Heart right ventricle (tissue), 16 donors: ENCODE results near the gene TRANK1. TPM values are rescaled to one million over a fixed set of nuclear protein-coding genes. Genes with fewer than 3 reads are reported as not detected.

ENCODE experiments used
- ATAC-seq, 8 donors: fragments of 200-7000 bp; cut with Tn5 transposase; one replicate each; pipeline ENCODE4 v1.9.1; 2020; ENCODE audit warnings: mild to moderate bottlenecking in 8 of 8, moderate library complexity in 8 of 8, moderate number of reproducible peaks in 1 of 8
- DNase-seq, 2 donors: peaks; one replicate each; pipeline ENCODE4 v3.0.0-alpha.2; 2020
- H3K27ac ChIP-seq, 10 donors: fragments of 200-600 bp; sonication (generic) in 2 of 10; one replicate each; pipeline versions ENCODE4 v1.5.0 to v1.8.0; 2020 to 2022; ENCODE audit warnings: mild to moderate bottlenecking in 3 of 10
- H3K27me3 ChIP-seq, 7 donors: fragments of 200-600 bp; one replicate each; pipeline ENCODE4 v1.8.0; 2021 to 2022; ENCODE audit warnings: mild to moderate bottlenecking in 2 of 7
- H3K36me3 ChIP-seq, 9 donors: fragments of 200-600 bp; sonication (generic) in 1 of 9; one replicate each; pipeline versions ENCODE4 v1.5.0 to v1.8.0; 2020 to 2022; ENCODE audit warnings: mild to moderate bottlenecking in 2 of 9
- H3K4me1 ChIP-seq, 9 donors: fragments of 200-600 bp; sonication (generic) in 1 of 9; one replicate each; pipeline versions ENCODE4 v1.5.0 to v1.8.0; 2020 to 2022; ENCODE audit warnings: mild to moderate bottlenecking in 4 of 9
- H3K4me3 ChIP-seq, 10 donors: fragments of 200-600 bp; sonication (generic) in 2 of 10; one replicate each; pipeline versions ENCODE4 v1.5.0 to v1.8.0; 2020 to 2022; ENCODE audit warnings: mild to moderate bottlenecking in 7 of 10, moderate library complexity in 2 of 10
- H3K9me3 ChIP-seq, 11 donors: fragments of 200-600 bp in 10 of 11; sonication (generic) in 2 of 11; one replicate each; pipeline versions ENCODE4 v1.5.0 to v1.8.0; 2013 to 2022; ENCODE audit warnings: mild to moderate bottlenecking in 2 of 11, control low read depth in 1 of 11, moderate library complexity in 1 of 11
- CTCF ChIP-seq, 9 donors: fragments of 200-600 bp; sonication (generic) in 2 of 9; IDR thresholded peaks; one replicate each; pipeline versions ENCODE4 v1.5.0 to v1.8.0; 2021 to 2022; ENCODE audit warnings: antibody characterized with exemption in 9 of 9, mild to moderate bottlenecking in 5 of 9, moderate library complexity in 1 of 9
- WGBS, 2 donors: extraction: QIAGEN DNeasy Blood & Tissue Kit; methylation state at CpG; one replicate each; pipeline ENCODE4 v1.1.7; 2013; ENCODE audit warnings: inconsistent platforms in 1 of 2; 5-methylcytosine and 5-hydroxymethylcytosine counted together
- intact Hi-C, 10 donors: fragments of 100-400 bp; cut with DNase I; formaldehyde crosslinking; loops; one replicate each; pipeline versions ENCODE4 v1.11.1 to v1.14.2; 2022
- polyA plus RNA-seq, 2 donors: library from polyadenylated mRNA; stranded (reverse); fragments of 200-250 nt; gene quantifications; one replicate each; pipeline ENCODE4 v1.2.3, GENCODE V29; 2013
- total RNA-seq, 10 donors: library from RNA; stranded (reverse); fragmentation: NEBNext Ultra II Directional in 3 of 10; extraction: Animal tissue kit (Norgen Biotek cat#: 25700) in 3 of 10; gene quantifications; one replicate each; pipeline versions ENCODE4 v1.2.1 to v1.2.4, GENCODE V29; 2021 to 2023
- donor health status: Arrhythmogenic right ventricular cardiomyopathy.
- donor health status: ischemic (EF 13 %, LVEDD 7.1; RV severe dilation, severe dysfunction).
- donor health status: healthy with polysubstance abuse.
- donor health status: DM: no; HTN: yes; CAD: no.
- donor health status: DM: no; HTN: no; CAD: no.
- donor health status: ischemic (EF 25% LVEDD 6.9; RV normal size, moderate dysfunction).
- donor health status: ischemic (EF 25% LVEDD 5.7; RV mildly dilated, moderate dysfunction).
- donor health status: healthy.
- donor health status: DM: yes; HTN: yes; CAD: no.
- donor health status: Ischemic cardiomyopathy.
- donor health status: ischemic (EF 35%, LVEDD 5.7; RV mildly dilated, moderate dysfunction).
- donor health status: nonischemic (EF 11% LVEDD 7.7; RV severe dilation, severe dysfunction).
- donor health status: DM: yes; HTN: yes; CAD: no.
- donor health status: PGD.
- donor health status: ischemic (EF 29% LVEDD 5.4; RV normal size, mild dysfunction).
- donor health status: nonischemic (EF 23%, LVEDD 6.1; RV moderate dilation, normal function).

The TRANK1 gene
- total and polyA plus RNA-seq, 12 donors = 1.3 to 20.8 (median 4.9) TPM

GRCh38 chr3:36820083-36820482 lies 124.8 kb downstream of the TRANK1 start:
- H3K4me1 ChIP-seq = peaks cover 0 to 8% (median 0%) of the 10 kb centered on the region in 9 donors
- ATAC-seq (no peak), DNase-seq (no peak)
- H3K4me3 ChIP-seq = no peak overlapping the region
- H3K27ac ChIP-seq = no peak overlapping the region
- intact Hi-C loops = no loop called here
- 80 to 82% methylated on average over 3 of the region's 3 CpGs for WGBS, 2 donors
- H3K9me3 ChIP-seq = no peaks in the 10 kb centered on the region
- no peak for TF ChIP-seq CTCF (IDR thresholded peaks at IDR 0.05)
- H3K36me3 ChIP-seq = peaks cover 0 to 7% (median 0%) of the 10 kb centered on the region in 9 donors
- no peaks in the 10 kb centered on the region for H3K27me3 ChIP-seq

- WGBS, 2 donors = 79% methylated on average over 6 of the region's 6 CpGs
- Histone ChIP-seq H3K36me3 (no peaks in the 10 kb centered on the region), H3K27ac (no peak overlapping the region), H3K4me3 (no peak overlapping the region), H3K4me1 (peaks cover 0 to 11% (median 0%) of the 10 kb centered on the region in 9 donors), H3K9me3 (no peaks in the 10 kb centered on the region), H3K27me3 (no peaks in the 10 kb centered on the region)
- no peak for TF ChIP-seq CTCF (IDR thresholded peaks at IDR 0.05)
- DNase-seq (no peak), ATAC-seq (no peak)
- intact Hi-C loops = no loop called here
These were observed 126.9 kb downstream of the TRANK1 start for GRCh38 chr3:36817806-36818533.

GRCh38 chr3:36815375-36815774 lies 129.5 kb downstream of the TRANK1 start:
- no peaks in the 10 kb centered on the region for H3K36me3 ChIP-seq
- 93% methylated on average over 9 of the region's 9 CpGs for WGBS, 2 donors
- DNase-seq = no peak
- intact Hi-C loops = no loop called here
- TF ChIP-seq CTCF (IDR thresholded peaks at IDR 0.05) = no peak
- H3K4me1 ChIP-seq = peaks cover 0 to 11% (median 0%) of the 10 kb centered on the region in 9 donors
- H3K27ac ChIP-seq = no peak overlapping the region
- H3K9me3 ChIP-seq = no peaks in the 10 kb centered on the region
- no peak for ATAC-seq
- no peaks in the 10 kb centered on the region for H3K27me3 ChIP-seq
- no peak overlapping the region for H3K4me3 ChIP-seq

GRCh38 chr3:36814776-36815175 lies 130.1 kb downstream of the TRANK1 start:
- TF ChIP-seq CTCF (IDR thresholded peaks at IDR 0.05) = peak in 1 of 9 donors; percentile 15
- intact Hi-C loops = no loop called here
- WGBS, 2 donors = 74 to 87% methylated on average over 4 of the region's 4 CpGs
- Histone ChIP-seq H3K9me3 (no peaks in the 10 kb centered on the region), H3K4me3 (no peak overlapping the region), H3K27me3 (no peaks in the 10 kb centered on the region), H3K4me1 (peaks cover 0 to 11% (median 0%) of the 10 kb centered on the region in 9 donors), H3K27ac (no peak overlapping the region), H3K36me3 (no peaks in the 10 kb centered on the region)
- DNase-seq (no peak), ATAC-seq (no peak)
